Body of pancreas (tissue), 4 donors: Measurements from ENCODE around the gene TNKS1BP1.

Experiments used
- POLR2A ChIP-seq, 3 donors: fragments of 450-650 bp; IDR thresholded peaks; one replicate each; pipeline ENCODE4 v1.6.1; 2016; ENCODE audit warnings: antibody characterized with exemption in 3 of 3, mild to moderate bottlenecking in 2 of 3
- TF ChIP-seq, protein P1 (sequence below), 7 experiments: fragments of 450-650 bp in 4 of 7; fragments of 200-600 bp in 3 of 7; sonication (generic) in 3 of 7; IDR thresholded peaks; one replicate each; pipeline ENCODE4 v1.5.1; 2016 to 2019; ENCODE audit warnings: antibody characterized with exemption in 7 of 7

DNA sequence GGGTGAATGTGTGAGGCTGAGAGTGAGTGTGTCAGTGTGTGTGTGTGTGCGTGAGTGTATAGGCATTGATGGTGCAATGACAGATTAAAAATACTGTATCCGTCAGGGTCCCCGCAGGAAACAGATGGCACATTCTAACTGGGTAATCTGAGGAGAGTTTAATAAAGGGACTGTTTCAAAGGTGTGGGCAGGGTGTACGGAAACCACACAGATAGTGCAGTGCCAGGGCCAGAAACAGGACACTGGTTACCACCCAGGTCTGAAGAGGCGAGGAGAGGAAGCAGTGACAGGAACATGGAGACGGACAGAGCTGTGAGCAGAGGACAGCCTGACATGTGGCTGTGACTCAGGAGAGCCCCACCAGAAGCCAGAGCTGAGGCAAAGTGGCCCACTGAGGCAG, 29.9 kb upstream of the TNKS1BP1 start:
- TF ChIP-seq, protein P1, sequence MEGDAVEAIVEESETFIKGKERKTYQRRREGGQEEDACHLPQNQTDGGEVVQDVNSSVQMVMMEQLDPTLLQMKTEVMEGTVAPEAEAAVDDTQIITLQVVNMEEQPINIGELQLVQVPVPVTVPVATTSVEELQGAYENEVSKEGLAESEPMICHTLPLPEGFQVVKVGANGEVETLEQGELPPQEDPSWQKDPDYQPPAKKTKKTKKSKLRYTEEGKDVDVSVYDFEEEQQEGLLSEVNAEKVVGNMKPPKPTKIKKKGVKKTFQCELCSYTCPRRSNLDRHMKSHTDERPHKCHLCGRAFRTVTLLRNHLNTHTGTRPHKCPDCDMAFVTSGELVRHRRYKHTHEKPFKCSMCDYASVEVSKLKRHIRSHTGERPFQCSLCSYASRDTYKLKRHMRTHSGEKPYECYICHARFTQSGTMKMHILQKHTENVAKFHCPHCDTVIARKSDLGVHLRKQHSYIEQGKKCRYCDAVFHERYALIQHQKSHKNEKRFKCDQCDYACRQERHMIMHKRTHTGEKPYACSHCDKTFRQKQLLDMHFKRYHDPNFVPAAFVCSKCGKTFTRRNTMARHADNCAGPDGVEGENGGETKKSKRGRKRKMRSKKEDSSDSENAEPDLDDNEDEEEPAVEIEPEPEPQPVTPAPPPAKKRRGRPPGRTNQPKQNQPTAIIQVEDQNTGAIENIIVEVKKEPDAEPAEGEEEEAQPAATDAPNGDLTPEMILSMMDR (IDR thresholded peaks at IDR 0.05): no peak
- no peak for TF ChIP-seq POLR2A (IDR thresholded peaks at IDR 0.05)
